HG03571 (cell line): ENCODE data around the gene PXMP4.

Experiments
- ATAC-seq: cut with Tn5 transposase; IDR thresholded peaks from one replicate; pipeline ENCODE4 v1.9.1; 2021; ENCODE audit not compliant: unreplicated experiment

PXMP4 gene

GRCh38 chr20:33656783-33657703, 63.1 kb downstream of the PXMP4 start:
- no peak for ATAC-seq

GRCh38 chr20:33656010-33656782, 63.9 kb downstream of the PXMP4 start:
- no peak for ATAC-seq

- ATAC-seq, result no peak
Measured at GRCh38 chr20:33655164-33655563, 64.9 kb downstream of the PXMP4 start.

GRCh38 chr20:33654680-33655161, 65.4 kb downstream of the PXMP4 start:
- no peak for ATAC-seq

GRCh38 chr20:33653900-33654596, 66.1 kb downstream of the PXMP4 start:
- no peak for ATAC-seq

- no peak for ATAC-seq
Measured at GRCh38 chr20:33653218-33653899, 66.8 kb downstream of the PXMP4 start.
